Fibroblast of skin of right biceps (primary cell): ENCODE measurements around the gene C20orf141.
A peak's percentile ranks its signal among the peaks of the same experiment; 100 is the strongest.
"Not testable (repeated sequence)": the region's sequence is repeated elsewhere in the genome, so short reads cannot be mapped to it uniquely, and the experiment has no call there.

Experiments
- DNase-seq: peaks from one replicate; pipeline ENCODE4 v3.0.0-alpha.2; 2013

Gene C20orf141

GRCh38 chr20:2814587-2815051, at the start of gene C20orf141:
Gene C20orf141, plus strand, starts transcription at chr20:2814987. Its CDS starts 198 bp downstream, at chr20:2815185.
- peak; percentile 100 for DNase-seq

- peak; percentile 20 for DNase-seq
These were observed 46.8 kb upstream of the C20orf141 start for GRCh38 chr20:2767768-2768631.

GRCh38 chr20:2768632-2769015, 46.2 kb upstream of the C20orf141 start:
- no peak for DNase-seq

- DNase-seq, result not testable (repeated sequence)
These were observed 44.7 kb upstream of the C20orf141 start for GRCh38 chr20:2770091-2770490.

GRCh38 chr20:2771631-2772080, 43.1 kb upstream of the C20orf141 start:
- peak; percentile 31 for DNase-seq

- DNase-seq, result no peak
These were observed 41.0 kb upstream of the C20orf141 start for GRCh38 chr20:2773812-2774211.

- peak; percentile 47 for DNase-seq
These were observed 39.6 kb upstream of the C20orf141 start for GRCh38 chr20:2775139-2775538.

GRCh38 chr20:2778602-2779321, 36.0 kb upstream of the C20orf141 start:
- no peak for DNase-seq

GRCh38 chr20:2780948-2781347, 33.8 kb upstream of the C20orf141 start:
- no peak for DNase-seq

GRCh38 chr20:2783908-2784566, 30.8 kb upstream of the C20orf141 start:
- no peak for DNase-seq

GRCh38 chr20:2793471-2793870, 21.3 kb upstream of the C20orf141 start:
- DNase-seq, result no peak

- no peak for DNase-seq
These were observed 20.5 kb upstream of the C20orf141 start for GRCh38 chr20:2794202-2794748.

GRCh38 chr20:2794866-2795447, 19.8 kb upstream of the C20orf141 start:
- DNase-seq, result no peak

GRCh38 chr20:2795451-2795850, 19.3 kb upstream of the C20orf141 start:
- DNase-seq, result no peak

GRCh38 chr20:2796011-2796660, 18.7 kb upstream of the C20orf141 start:
- no peak for DNase-seq

- no peak for DNase-seq
These were observed 17.4 kb upstream of the C20orf141 start for GRCh38 chr20:2797136-2797983.

GRCh38 chr20:2798095-2798805, 16.5 kb upstream of the C20orf141 start:
- DNase-seq, result no peak

- peak; percentile 21 for DNase-seq
These were observed 16.0 kb upstream of the C20orf141 start for GRCh38 chr20:2798814-2799213.

- DNase-seq, result no peak
These were observed 15.5 kb upstream of the C20orf141 start for GRCh38 chr20:2799271-2799670.
